Fibroblast of mammary gland (primary cell): ENCODE data around the gene SLC25A25.
"Not testable (repeated sequence)": the region's sequence is repeated elsewhere in the genome, so short reads cannot be mapped to it uniquely, and the experiment has no call there.

Experiments used
- DNase-seq: peaks from one replicate; pipeline ENCODE4 v3.0.0-alpha.2; 2010; ENCODE audit warnings: low read depth
- H3K4me3 ChIP-seq: 2 replicates; pipeline ENCODE4 v1.5.1; 2011; ENCODE audit warnings: low read depth, mild to moderate bottlenecking, low read length, moderate library complexity; ENCODE audit not compliant: control insufficient read depth
- TF ChIP-seq, protein P1 (sequence below): conservative IDR thresholded peaks from 2 replicates; pipeline ENCODE4 v1.5.1; 2011; ENCODE audit warnings: low read depth, low read length, inconsistent platforms; ENCODE audit not compliant: control insufficient read depth, insufficient read depth

SLC25A25 gene

DNA sequence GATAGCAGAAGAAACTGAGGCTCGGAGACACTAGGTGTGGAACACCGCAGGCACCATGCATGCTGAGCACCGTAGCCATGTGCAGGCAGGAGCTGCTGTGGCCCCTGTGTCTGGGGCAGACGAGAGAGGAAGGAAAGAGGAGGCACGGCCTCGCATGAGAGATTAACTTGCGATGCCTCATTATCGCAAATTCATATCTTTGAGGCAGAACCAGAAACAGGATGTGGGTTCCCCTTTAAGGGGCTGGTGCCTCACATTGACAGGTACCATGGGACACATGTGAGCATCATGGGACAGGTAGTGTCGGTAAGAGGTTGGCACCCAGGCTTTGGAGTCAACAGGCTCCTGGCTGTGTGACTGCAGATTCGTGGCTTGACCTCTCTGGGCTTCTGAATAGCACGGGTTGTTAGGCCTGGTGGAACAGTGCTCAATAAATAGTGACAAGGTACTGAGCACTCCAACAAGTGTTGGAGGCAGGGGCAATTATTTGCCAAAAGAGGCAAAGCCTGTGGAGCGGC lies 41.7 kb upstream of the SLC25A25 start:
- DNase-seq: no peak
- no peak overlapping the region for H3K4me3 ChIP-seq
- TF ChIP-seq, protein P1, sequence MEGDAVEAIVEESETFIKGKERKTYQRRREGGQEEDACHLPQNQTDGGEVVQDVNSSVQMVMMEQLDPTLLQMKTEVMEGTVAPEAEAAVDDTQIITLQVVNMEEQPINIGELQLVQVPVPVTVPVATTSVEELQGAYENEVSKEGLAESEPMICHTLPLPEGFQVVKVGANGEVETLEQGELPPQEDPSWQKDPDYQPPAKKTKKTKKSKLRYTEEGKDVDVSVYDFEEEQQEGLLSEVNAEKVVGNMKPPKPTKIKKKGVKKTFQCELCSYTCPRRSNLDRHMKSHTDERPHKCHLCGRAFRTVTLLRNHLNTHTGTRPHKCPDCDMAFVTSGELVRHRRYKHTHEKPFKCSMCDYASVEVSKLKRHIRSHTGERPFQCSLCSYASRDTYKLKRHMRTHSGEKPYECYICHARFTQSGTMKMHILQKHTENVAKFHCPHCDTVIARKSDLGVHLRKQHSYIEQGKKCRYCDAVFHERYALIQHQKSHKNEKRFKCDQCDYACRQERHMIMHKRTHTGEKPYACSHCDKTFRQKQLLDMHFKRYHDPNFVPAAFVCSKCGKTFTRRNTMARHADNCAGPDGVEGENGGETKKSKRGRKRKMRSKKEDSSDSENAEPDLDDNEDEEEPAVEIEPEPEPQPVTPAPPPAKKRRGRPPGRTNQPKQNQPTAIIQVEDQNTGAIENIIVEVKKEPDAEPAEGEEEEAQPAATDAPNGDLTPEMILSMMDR: no peak

DNA sequence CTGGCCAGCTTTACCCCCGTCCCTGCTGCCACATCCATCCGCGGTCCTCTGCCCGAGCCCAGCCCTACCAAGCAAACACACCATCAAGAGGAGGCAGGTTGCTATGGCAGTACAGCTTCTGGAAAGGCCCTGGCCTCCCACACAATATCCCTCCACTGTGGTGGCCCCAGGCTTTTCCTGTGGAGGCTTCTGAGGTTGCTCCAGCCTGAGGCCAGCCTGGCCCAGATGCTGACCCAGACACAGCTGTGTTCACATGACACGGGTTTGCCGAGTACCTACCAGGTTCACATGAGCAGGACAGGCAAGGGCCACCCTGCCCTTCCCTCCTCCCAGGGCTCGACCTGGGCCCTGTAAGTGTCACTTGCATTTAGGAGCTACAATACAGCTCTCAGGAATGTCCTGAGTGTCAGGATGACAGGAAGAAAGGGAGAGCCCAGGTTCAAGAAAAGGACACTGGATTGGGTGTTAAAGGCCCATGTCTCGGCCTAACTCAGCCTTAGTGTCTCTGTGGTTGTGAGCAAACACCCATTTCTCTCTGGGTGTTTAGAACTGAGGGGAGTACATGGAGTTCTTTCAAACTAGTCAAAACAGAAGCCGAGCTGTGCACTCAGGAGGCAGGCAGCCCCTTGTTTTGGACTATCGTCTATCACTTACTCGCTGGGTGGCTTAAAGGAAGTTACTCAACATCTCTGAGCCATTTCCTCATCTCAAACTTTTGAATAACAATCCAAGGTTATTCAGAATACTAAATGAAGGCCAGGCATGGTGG lies 41.1 kb upstream of the SLC25A25 start:
- TF ChIP-seq, protein P1: no peak
- no peak for DNase-seq

DNA sequence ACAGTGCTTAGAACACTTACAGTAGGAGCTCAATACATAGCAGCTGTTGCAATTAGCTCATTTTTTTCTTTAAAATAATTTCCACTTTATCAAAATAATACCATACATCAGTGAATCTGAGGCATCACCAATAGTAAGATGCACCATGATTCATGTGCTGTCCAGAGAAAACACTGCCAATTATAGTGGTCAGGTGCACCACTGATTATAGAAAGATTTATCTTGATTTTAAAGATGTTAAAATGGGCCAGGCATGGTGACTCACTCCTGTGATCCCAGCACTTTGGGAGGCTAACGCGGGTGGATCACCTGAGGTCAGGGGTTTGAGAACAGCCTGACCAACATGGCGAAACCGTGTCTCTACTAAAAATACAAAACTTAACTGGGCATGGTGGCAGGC lies 40.3 kb upstream of the SLC25A25 start:
- TF ChIP-seq, protein P1: no peak
- no peak for DNase-seq
- no peak overlapping the region for H3K4me3 ChIP-seq

More for the DNA sequence above, 41.1 kb upstream of the SLC25A25 start:
- no peak overlapping the region for H3K4me3 ChIP-seq

DNA sequence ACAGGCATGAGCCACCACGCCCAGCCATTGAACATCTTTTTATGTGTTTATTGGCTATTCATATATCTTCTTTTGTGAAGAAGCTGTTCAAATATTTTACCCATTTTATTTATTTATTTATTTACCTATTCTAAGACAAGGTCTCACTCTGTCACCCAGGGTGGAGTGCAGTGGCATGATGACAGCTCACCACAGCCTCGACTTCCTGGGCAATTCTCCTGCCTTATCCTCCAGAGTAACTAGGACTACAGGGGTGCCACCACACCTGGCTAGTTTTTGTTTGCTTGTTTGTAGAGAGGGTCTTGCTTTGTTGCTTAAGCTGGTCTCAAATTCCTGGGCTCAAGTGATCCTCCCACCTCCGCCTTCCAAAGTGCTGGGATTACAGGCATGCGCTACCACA lies 34.4 kb upstream of the SLC25A25 start:
- TF ChIP-seq, protein P1: no peak
- DNase-seq: no peak
- H3K4me3 ChIP-seq: no peak overlapping the region

DNA sequence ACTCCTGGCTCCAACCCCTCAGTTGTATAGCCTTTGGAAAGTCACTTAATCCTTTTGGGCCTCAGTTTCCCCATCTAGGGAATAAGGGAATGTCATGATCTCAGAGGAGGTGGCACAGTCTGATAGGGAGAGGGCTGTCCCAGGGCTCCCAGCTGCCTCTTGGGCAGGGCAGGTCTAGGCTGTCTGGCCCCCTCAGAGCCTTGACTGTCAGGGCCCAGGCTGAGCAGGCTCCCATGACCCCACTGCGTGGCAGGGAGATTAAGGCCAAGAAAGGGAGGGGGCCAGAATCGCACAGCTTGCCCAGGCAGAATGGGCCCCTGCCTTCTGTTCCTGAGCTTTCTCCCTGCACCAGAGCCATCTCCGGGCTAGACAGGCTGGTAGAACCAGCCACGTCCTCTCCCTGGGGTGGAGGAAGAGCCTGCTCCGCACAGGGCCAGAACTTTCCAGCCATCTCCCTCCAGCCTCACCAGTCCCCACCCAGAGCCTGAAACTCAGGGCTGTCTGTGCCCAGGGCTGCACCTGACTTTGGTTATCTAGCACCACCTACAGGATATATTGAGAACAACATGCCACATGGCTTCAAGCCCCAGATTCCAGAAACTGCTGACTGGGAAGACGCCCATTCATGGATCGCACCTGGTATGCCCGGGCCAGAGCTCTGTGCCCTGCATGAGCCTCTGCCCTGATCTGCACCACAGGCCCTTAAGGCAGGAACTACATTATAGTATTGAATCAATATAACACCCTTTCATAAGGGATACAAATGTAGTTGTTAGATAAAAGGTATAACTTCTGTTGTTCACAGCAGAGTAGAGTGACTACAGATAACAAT lies 33.0 kb upstream of the SLC25A25 start:
- H3K4me3 ChIP-seq: no peak overlapping the region
- TF ChIP-seq, protein P1: peak; percentile 82
- DNase-seq: peak; percentile 89

DNA sequence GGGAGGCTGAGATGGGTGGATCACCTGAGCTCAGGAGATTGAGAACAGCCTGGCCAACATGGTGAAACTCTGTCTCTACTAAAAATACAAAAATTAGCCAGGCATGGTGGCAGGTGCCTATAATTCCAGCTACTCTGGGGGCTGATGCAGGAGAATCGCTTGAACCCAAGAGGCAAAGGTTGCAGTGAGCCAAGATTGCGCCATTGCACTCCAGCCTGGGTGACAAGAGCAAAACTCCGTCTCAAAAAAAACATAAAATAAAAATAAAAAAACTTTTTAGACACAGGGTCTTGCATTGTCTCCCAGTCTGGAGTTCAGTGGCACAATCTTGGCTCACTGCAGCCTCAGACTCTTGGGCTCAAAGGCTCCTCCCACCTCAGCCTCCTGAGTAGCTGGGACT lies 31.5 kb upstream of the SLC25A25 start:
- H3K4me3 ChIP-seq, DNase-seq: not testable (repeated sequence)

DNA sequence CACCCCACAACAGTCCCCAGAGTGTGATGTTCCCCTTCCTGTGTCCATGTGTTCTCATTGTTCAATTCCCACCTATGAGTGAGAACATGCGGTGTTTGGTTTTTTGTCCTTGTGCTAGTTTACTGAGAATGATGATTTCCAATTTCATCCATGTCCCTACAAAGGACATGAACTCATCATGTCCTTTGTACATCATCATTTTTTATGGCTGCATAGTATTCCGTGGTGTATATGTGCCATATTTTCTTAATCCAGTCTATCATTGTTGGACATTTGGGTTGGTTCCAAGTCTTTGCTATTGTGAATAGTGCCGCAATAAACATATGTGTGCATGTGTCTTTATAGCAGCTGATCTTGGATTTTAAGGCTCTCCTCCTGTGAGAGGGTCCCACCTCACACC lies 27.2 kb upstream of the SLC25A25 start:
- not testable (repeated sequence) for DNase-seq, H3K4me3 ChIP-seq

DNA sequence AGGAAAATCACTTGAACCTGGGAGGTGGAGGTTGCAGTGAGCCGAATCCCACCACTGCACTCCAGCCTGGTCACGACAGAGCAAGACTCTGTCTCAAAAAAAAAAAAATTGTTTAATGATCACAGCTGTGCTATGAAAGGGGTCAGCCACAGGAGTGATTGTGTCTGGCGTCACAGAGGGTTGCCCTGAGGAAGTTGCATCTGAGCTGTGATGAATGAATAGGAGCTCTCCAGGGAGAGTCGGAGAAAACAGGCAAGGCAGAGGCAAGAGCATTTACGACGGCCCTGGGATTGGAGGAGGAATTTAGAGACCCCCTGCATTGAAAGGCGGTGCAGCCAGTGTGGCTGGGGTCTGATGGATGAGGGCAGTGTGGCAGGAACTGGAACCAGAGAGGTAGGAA lies 26.0 kb upstream of the SLC25A25 start:
- TF ChIP-seq, protein P1: no peak
- no peak overlapping the region for H3K4me3 ChIP-seq
- no peak for DNase-seq
